ENCODE results near the gene BMP7.

GRCh38 chr20:57140416-57140965 lies 126.0 kb downstream of the BMP7 start:
- TF ChIP-seq EZH2 (IDR thresholded peaks at IDR 0.05; ENCODE audit: insufficient read depth, poor library complexity, severe bottlenecking) (no peak), EZH2phosphoT487 (IDR thresholded peaks at IDR 0.05; ENCODE audit: insufficient read depth, low read depth) (no peak)
